ENCODE data around the gene LRRC28.
"Not testable (repeated sequence)": the region's sequence is repeated elsewhere in the genome, so short reads cannot be mapped to it uniquely, and the experiment has no call there.

Gene LRRC28

GRCh38 chr15:99250857-99251841 is at the start of gene LRRC28:
Gene LRRC28 (plus strand): TSS chr15:99251481. CDS start chr15:99255958, 4,477 bp downstream.
- peak; percentile 96 for DNase-seq (ENCODE audit: low spot score)

- no peak for DNase-seq (ENCODE audit: low spot score)
Observed at GRCh38 chr15:99202176-99202552, 49.1 kb upstream of the LRRC28 start.

- no peak for DNase-seq (ENCODE audit: low spot score)
Observed at GRCh38 chr15:99207672-99208071, 43.6 kb upstream of the LRRC28 start.

GRCh38 chr15:99209326-99209725 is 42.0 kb upstream of the LRRC28 start:
- no peak for DNase-seq (ENCODE audit: low spot score)

GRCh38 chr15:99210334-99210733 is 40.9 kb upstream of the LRRC28 start:
- DNase-seq (ENCODE audit: low spot score), result no peak

- DNase-seq (ENCODE audit: low spot score), result no peak
Observed at GRCh38 chr15:99211926-99212325, 39.4 kb upstream of the LRRC28 start.

- no peak for DNase-seq (ENCODE audit: low spot score)
Observed at GRCh38 chr15:99212406-99212805, 38.9 kb upstream of the LRRC28 start.

- DNase-seq (ENCODE audit: low spot score), result peak; percentile 46
Observed at GRCh38 chr15:99213187-99213811, 38.0 kb upstream of the LRRC28 start.

- DNase-seq (ENCODE audit: low spot score), result no peak
Observed at GRCh38 chr15:99224372-99225214, 26.7 kb upstream of the LRRC28 start.

GRCh38 chr15:99226802-99227201 is 24.5 kb upstream of the LRRC28 start:
- DNase-seq (ENCODE audit: low spot score), result no peak

- no peak for DNase-seq (ENCODE audit: low spot score)
Observed at GRCh38 chr15:99228120-99228770, 23.0 kb upstream of the LRRC28 start.

- DNase-seq (ENCODE audit: low spot score), result no peak
Observed at GRCh38 chr15:99230867-99231266, 20.4 kb upstream of the LRRC28 start.

GRCh38 chr15:99232740-99233139 is 18.5 kb upstream of the LRRC28 start:
- no peak for DNase-seq (ENCODE audit: low spot score)

- DNase-seq (ENCODE audit: low spot score), result not testable (repeated sequence)
Observed at GRCh38 chr15:99234160-99234559, 17.1 kb upstream of the LRRC28 start.

- no peak for DNase-seq (ENCODE audit: low spot score)
Observed at GRCh38 chr15:99238849-99239248, 12.4 kb upstream of the LRRC28 start.

GRCh38 chr15:99239545-99240198 is 11.6 kb upstream of the LRRC28 start:
- no peak for DNase-seq (ENCODE audit: low spot score)

GRCh38 chr15:99241752-99242151 is 9.5 kb upstream of the LRRC28 start:
- DNase-seq (ENCODE audit: low spot score), result no peak

GRCh38 chr15:99244306-99244705 is 7.0 kb upstream of the LRRC28 start:
- no peak for DNase-seq (ENCODE audit: low spot score)

GRCh38 chr15:99247062-99247461 is 4.2 kb upstream of the LRRC28 start:
- DNase-seq (ENCODE audit: low spot score), result no peak

GRCh38 chr15:99248000-99248715 is 3.1 kb upstream of the LRRC28 start:
- no peak for DNase-seq (ENCODE audit: low spot score)

Measured in germinal center (tissue), 1 donor.